Transverse colon (tissue), 4 donors: ENCODE measurements around the gene GLIS1. TPM values are rescaled to one million over a fixed set of nuclear protein-coding genes. Genes with fewer than 3 reads are reported as not detected.
"Not testable (repeated sequence)": the region's sequence is repeated elsewhere in the genome, so short reads cannot be mapped to it uniquely, and the experiment has no call there.

ENCODE experiments used
- DNase-seq: peaks from one replicate; pipeline ENCODE4 v3.0.0-alpha.2; 2019
- H3K27ac ChIP-seq, 4 donors: fragments of 200-600 bp; sonication (generic); 2 replicates each; pipeline ENCODE4 v1.5.1; 2016 to 2018; ENCODE audit warnings: inconsistent platforms in 4 of 4
- H3K27me3 ChIP-seq: fragments of 200-600 bp; sonication (generic); 2 replicates; pipeline ENCODE4 v1.5.1; 2017; ENCODE audit warnings: inconsistent platforms
- H3K36me3 ChIP-seq, 4 donors: fragments of 200-600 bp; sonication (generic); 2 replicates each; pipeline ENCODE4 v1.5.1; 2017 to 2019; ENCODE audit warnings: inconsistent platforms in 4 of 4
- H3K4me1 ChIP-seq, 4 donors: fragments of 200-600 bp; sonication (generic); 2 replicates each; pipeline ENCODE4 v1.5.1; 2017 to 2020; ENCODE audit warnings: inconsistent platforms in 4 of 4
- H3K4me3 ChIP-seq, 4 donors: fragments of 200-600 bp; sonication (generic); 1 replicate in 1 of 4; 2 replicates in 3 of 4; pipeline versions ENCODE4 v1.5.1 to v1.6.1; 2017 to 2019; ENCODE audit warnings: inconsistent platforms in 4 of 4
- H3K9me3 ChIP-seq, 2 donors: fragments of 200-600 bp; sonication (generic); 2 replicates each; pipeline ENCODE4 v1.5.1; 2017 to 2019; ENCODE audit warnings: inconsistent platforms in 2 of 2
- EP300 ChIP-seq: sonication (generic); formaldehyde crosslinking; IDR thresholded peaks from one replicate; pipeline ENCODE4 v1.6.1; 2017; ENCODE audit warnings: antibody characterized with exemption, low read depth
- POLR2A ChIP-seq: fragments of 450-650 bp; IDR thresholded peaks from one replicate; pipeline ENCODE4 v1.6.1; 2016; ENCODE audit warnings: antibody characterized with exemption, mild to moderate bottlenecking, moderate library complexity
- POLR2AphosphoS5 ChIP-seq, 3 donors: sonication (generic); formaldehyde crosslinking; IDR thresholded peaks; one replicate each; pipeline ENCODE4 v1.6.1; 2016; ENCODE audit warnings: antibody characterized with exemption in 3 of 3
- WGBS, 2 donors: methylation state at CpG; one replicate each; pipeline ENCODE4 v1.1.5; 2018; ENCODE audit warnings: low coverage in 1 of 2; 5-methylcytosine and 5-hydroxymethylcytosine counted together
- in situ Hi-C, 4 donors: fragments of 200-750 bp; cut with MboI; loops; one replicate each; pipeline versions ENCODE4 v1.15.0 to v1.15.1; 2017; ENCODE audit warnings: low sequenced_read_pairs in 3 of 4, low pct_ligation_motif_present in 1 of 4, low pct_unique_long_range_greater_than_20kb in 1 of 4
- intact Hi-C: fragments of 100-400 bp; cut with DNase I; formaldehyde crosslinking; loops from one replicate; pipeline ENCODE4 v1.15.1; 2023; ENCODE audit warnings: low total_unique reads
- total RNA-seq, 4 donors: library from RNA; depleted of rRNA; stranded (reverse); fragments of >200 nt; gene quantifications; one replicate each; pipeline ENCODE4 v1.1.0, GENCODE V29; 2016
- TF ChIP-seq, protein P1 (sequence below), 5 experiments: fragments of 200-600 bp in 3 of 5; fragments of 450-650 bp in 2 of 5; sonication (generic) in 3 of 5; IDR thresholded peaks; 1 replicate in 2 of 5; 2 replicates in 3 of 5; pipeline ENCODE4 v1.5.1; 2016 to 2017; ENCODE audit warnings: antibody characterized with exemption in 5 of 5, inconsistent platforms in 3 of 5, mild to moderate bottlenecking in 2 of 5, moderate library complexity in 1 of 5

GLIS1 gene
- total RNA-seq, 4 donors from 2014 or later = 0.16 to 0.75 (median 0.27) TPM; not detected in 1

DNA sequence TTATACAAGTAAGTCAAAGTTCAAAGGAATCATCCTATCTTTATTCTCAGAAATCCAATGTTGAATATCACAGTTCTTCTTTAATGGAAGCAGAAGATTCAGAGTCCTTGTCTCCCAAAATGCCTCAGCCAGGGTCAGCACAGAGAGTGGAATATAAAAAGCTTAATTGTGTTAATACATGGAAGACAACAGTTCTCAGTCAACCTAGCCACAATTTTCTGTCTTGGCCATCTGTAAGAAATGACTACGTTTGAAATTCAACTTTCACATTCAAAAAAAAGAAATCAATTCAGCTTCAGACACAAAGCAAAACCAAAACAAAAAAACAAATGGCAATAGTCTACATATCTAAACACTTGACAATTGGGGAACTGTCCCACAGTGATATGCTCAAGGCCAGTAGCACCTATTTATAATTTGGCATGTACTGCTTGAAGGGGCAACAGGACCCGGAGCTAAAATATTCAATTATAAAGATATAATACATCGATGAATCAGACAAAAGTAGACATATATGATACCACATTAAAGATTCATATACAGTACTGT lies 27.3 kb upstream of the GLIS1 start:
- no peaks in the 10 kb centered on the region for H3K36me3 ChIP-seq
- TF ChIP-seq, protein P1, sequence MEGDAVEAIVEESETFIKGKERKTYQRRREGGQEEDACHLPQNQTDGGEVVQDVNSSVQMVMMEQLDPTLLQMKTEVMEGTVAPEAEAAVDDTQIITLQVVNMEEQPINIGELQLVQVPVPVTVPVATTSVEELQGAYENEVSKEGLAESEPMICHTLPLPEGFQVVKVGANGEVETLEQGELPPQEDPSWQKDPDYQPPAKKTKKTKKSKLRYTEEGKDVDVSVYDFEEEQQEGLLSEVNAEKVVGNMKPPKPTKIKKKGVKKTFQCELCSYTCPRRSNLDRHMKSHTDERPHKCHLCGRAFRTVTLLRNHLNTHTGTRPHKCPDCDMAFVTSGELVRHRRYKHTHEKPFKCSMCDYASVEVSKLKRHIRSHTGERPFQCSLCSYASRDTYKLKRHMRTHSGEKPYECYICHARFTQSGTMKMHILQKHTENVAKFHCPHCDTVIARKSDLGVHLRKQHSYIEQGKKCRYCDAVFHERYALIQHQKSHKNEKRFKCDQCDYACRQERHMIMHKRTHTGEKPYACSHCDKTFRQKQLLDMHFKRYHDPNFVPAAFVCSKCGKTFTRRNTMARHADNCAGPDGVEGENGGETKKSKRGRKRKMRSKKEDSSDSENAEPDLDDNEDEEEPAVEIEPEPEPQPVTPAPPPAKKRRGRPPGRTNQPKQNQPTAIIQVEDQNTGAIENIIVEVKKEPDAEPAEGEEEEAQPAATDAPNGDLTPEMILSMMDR (IDR thresholded peaks at IDR 0.05) = no peak
- TF ChIP-seq EP300 = no peak
- TF ChIP-seq POLR2AphosphoS5 (IDR thresholded peaks at IDR 0.05) = no peak
- TF ChIP-seq POLR2A = no peak
- no peaks in the 10 kb centered on the region for H3K27me3 ChIP-seq
- DNase-seq = no peak
- H3K9me3 ChIP-seq = no peaks in the 10 kb centered on the region
- 83 to 92% methylated on average over 3 of the region's 3 CpGs for WGBS, 2 donors
- intact Hi-C loops (no loop called here), in situ Hi-C loops (loop anchor here in 2 of 4 donors (25.0 kb wide), 2 partner anchors 279 to 479 kb away; no protein-coding TSS in a partner anchor)
- no peak overlapping the region for H3K27ac ChIP-seq
- H3K4me3 ChIP-seq = no peak overlapping the region
- H3K4me1 ChIP-seq = no peaks in the 10 kb centered on the region

DNA sequence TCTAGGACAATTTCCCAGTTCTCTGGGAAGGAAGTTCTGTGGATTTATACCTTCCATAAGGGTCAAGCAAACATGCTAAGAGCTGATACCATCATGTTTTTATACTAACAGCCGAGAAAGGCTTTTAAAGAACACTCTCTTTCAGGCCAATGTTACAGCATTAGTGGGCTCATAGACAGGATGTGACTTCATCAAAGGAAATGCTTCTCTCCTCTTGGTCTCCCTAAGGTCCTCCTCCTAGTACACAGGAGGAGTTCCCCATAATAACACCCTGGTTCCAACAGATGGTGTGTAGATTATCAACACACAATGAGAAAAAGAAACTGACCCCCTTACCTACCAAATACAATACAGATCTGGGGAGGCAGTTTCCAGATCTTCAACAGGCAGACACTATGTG lies 26.7 kb upstream of the GLIS1 start:
- DNase-seq = no peak

DNA sequence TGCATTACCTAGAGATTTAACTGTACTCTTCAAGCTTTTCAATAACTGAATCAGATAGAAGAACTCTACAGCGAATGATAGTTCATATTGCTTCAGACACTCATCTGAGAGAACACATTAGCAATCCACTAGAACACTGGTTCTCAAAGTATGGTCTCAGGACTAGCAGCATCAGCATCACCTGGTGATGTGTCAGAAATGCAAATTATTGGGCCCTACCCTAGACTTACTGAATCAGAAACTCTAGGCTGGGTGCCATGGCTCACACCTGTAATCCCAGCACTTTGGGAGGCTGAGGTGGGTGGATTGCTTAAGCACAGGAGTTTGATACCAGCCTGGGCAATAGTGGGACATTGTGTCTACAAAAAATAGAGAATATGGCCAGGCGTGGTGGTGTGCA lies 24.9 kb upstream of the GLIS1 start:
- Histone ChIP-seq H3K27me3 (no peaks in the 10 kb centered on the region), H3K36me3 (no peaks in the 10 kb centered on the region), H3K4me3 (no peak overlapping the region), H3K27ac (no peak overlapping the region), H3K9me3 (no peaks in the 10 kb centered on the region), H3K4me1 (no peaks in the 10 kb centered on the region)
- in situ Hi-C loops = loop anchor here in 2 of 4 donors (25.0 kb wide), 2 partner anchors 277 to 477 kb away; no protein-coding TSS in a partner anchor
- DNase-seq = no peak
- TF ChIP-seq EP300 (no peak), POLR2AphosphoS5 (IDR thresholded peaks at IDR 0.05) (no peak), POLR2A (no peak)
- TF ChIP-seq, protein P1 (IDR thresholded peaks at IDR 0.05) = no peak
- 86 to 98% methylated on average over 1 to 2 of the region's 2 CpGs for WGBS, 2 donors
- intact Hi-C loops = no loop called here

More for the DNA sequence above, 26.7 kb upstream of the GLIS1 start:
- no peaks in the 10 kb centered on the region for H3K4me1 ChIP-seq
- intact Hi-C loops (no loop called here), in situ Hi-C loops (loop anchor here in 2 of 4 donors (25.0 kb wide), 2 partner anchors 278 to 478 kb away; no protein-coding TSS in a partner anchor)
- H3K27me3 ChIP-seq = no peaks in the 10 kb centered on the region
- TF ChIP-seq, protein P1 (IDR thresholded peaks at IDR 0.05) = no peak
- TF ChIP-seq POLR2AphosphoS5 (IDR thresholded peaks at IDR 0.05) (no peak), POLR2A (no peak), EP300 (no peak)
- 70 to 86% methylated on average over 1 of the region's 1 CpG for WGBS, 2 donors
- H3K36me3 ChIP-seq = no peaks in the 10 kb centered on the region
- no peak overlapping the region for H3K4me3 ChIP-seq
- no peak overlapping the region for H3K27ac ChIP-seq
- no peaks in the 10 kb centered on the region for H3K9me3 ChIP-seq

DNA sequence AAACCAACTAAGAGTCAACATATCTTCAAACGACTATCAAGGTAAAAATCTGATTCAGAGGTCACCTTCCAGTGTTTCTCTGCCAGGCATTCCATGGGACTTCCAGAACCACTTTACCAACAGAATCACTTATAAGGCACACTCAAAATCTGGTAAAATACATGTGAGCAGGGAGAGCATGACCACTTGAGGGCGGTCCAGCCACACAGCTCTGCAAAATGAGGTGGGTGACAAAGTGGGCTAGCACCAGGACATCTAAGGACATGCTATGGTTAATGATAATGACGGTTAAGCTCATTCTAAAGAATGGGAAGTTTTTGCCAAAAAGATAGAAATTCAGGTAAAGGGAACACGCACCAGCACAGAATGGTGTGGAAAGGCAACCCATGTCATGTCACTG lies 24.5 kb upstream of the GLIS1 start:
- TF ChIP-seq EP300 (no peak), POLR2AphosphoS5 (IDR thresholded peaks at IDR 0.05) (no peak), POLR2A (no peak)
- TF ChIP-seq, protein P1 (IDR thresholded peaks at IDR 0.05) = no peak
- Histone ChIP-seq H3K4me3 (no peak overlapping the region), H3K4me1 (no peaks in the 10 kb centered on the region), H3K27me3 (no peaks in the 10 kb centered on the region), H3K36me3 (no peaks in the 10 kb centered on the region), H3K27ac (no peak overlapping the region), H3K9me3 (no peaks in the 10 kb centered on the region)
- in situ Hi-C loops (loop anchor here in 2 of 4 donors (25.0 kb wide), 2 partner anchors 276 to 476 kb away; no protein-coding TSS in a partner anchor), intact Hi-C loops (no loop called here)
- DNase-seq = no peak
- WGBS, 2 donors = 96 to 97% methylated on average over 4 of the region's 4 CpGs

DNA sequence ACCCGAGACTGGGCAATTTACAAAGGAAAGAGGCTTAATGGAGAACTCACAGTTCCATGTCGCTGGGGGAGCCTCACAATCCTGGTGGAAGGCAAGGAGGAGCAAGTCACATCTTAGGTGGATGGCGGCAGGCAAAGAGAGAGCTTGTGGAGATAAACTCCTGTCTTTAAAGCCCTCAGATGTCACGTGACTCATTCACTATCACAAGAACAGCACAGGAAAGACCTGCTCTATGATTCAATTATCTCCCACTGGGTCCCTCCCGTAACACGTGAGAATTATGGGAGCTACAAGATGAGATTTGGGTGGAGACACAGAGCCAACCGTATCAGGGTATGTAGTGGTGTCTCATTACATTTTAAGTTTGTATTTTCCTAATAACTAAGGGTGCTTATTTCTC lies 21.5 kb upstream of the GLIS1 start:
- H3K9me3 ChIP-seq, H3K27ac ChIP-seq, H3K4me3 ChIP-seq, intact Hi-C loops, H3K27me3 ChIP-seq, DNase-seq, H3K4me1 ChIP-seq, H3K36me3 ChIP-seq: not testable (repeated sequence)
- 92% methylated on average over 7 of the region's 7 CpGs; no CpG with 5 or more reads in 1 of the 2 donors for WGBS, 2 donors
- in situ Hi-C loops = loop anchor here in 2 of 4 donors (25.0 kb wide), 2 partner anchors 273 to 473 kb away; no protein-coding TSS in a partner anchor
